ENCODE measurements around the gene FERMT3.

FERMT3 gene

GRCh38 chr11:64245797-64246620 is 39.5 kb downstream of the FERMT3 start:
- no peak for TF ChIP-seq REST (IDR thresholded peaks at IDR 0.05; ENCODE audit: insufficient read depth in 1 of 2, low read depth in 2 of 2, low read length in 2 of 2)
- TF ChIP-seq FOXP2 (optimal IDR thresholded peaks at IDR 0.05; ENCODE audit: borderline replicate concordance, extremely low read depth, extremely low read length, insufficient read depth) = no peak
- 0 out of 2 replicates have a peak, but pooled peaks have one; percentile 39 for TF ChIP-seq SIN3A (IDR thresholded peaks at IDR 0.05; ENCODE audit: borderline replicate concordance, insufficient read depth, low read length)
- TF ChIP-seq POLR2AphosphoS5 (IDR thresholded peaks at IDR 0.05; ENCODE audit: low read depth, low read length) = peak; percentile 40
- TF ChIP-seq TAF1 (IDR thresholded peaks at IDR 0.05; ENCODE audit: borderline replicate concordance, insufficient read depth, low read length) = peak; percentile 59; the same call in 1 of the 2 replicates

GRCh38 chr11:64246871-64247728 is 40.6 kb downstream of the FERMT3 start, which contains the start of gene PPP1R14B:
Gene PPP1R14B (minus strand): TSS chr11:64246943. CDS start chr11:64246673, 270 bp downstream.
- no peak for TF ChIP-seq FOXP2 (optimal IDR thresholded peaks at IDR 0.05; ENCODE audit: borderline replicate concordance, extremely low read depth, extremely low read length, insufficient read depth)
- no peak for TF ChIP-seq REST (IDR thresholded peaks at IDR 0.05; ENCODE audit: insufficient read depth in 1 of 2, low read depth in 2 of 2, low read length in 2 of 2)
- TF ChIP-seq TAF1 (IDR thresholded peaks at IDR 0.05; ENCODE audit: borderline replicate concordance, insufficient read depth, low read length) = no peak
- TF ChIP-seq POLR2AphosphoS5 (IDR thresholded peaks at IDR 0.05; ENCODE audit: low read depth, low read length) = no peak; the same call in 1 of the 2 replicates
- peak; percentile 31; the same call in 1 of the 2 replicates for TF ChIP-seq SIN3A (IDR thresholded peaks at IDR 0.05; ENCODE audit: borderline replicate concordance, insufficient read depth, low read length)

GRCh38 chr11:64247729-64248531 is 41.4 kb downstream of the FERMT3 start:
- TF ChIP-seq TAF1 (IDR thresholded peaks at IDR 0.05; ENCODE audit: borderline replicate concordance, insufficient read depth, low read length) = no peak

- TF ChIP-seq TAF1 (IDR thresholded peaks at IDR 0.05; ENCODE audit: borderline replicate concordance, insufficient read depth, low read length) (no peak), SIN3A (IDR thresholded peaks at IDR 0.05; ENCODE audit: borderline replicate concordance, insufficient read depth, low read length) (no peak), REST (IDR thresholded peaks at IDR 0.05; ENCODE audit: insufficient read depth in 1 of 2, low read depth in 2 of 2, low read length in 2 of 2) (no peak), POLR2AphosphoS5 (IDR thresholded peaks at IDR 0.05; ENCODE audit: low read depth, low read length) (no peak), FOXP2 (optimal IDR thresholded peaks at IDR 0.05; ENCODE audit: borderline replicate concordance, extremely low read depth, extremely low read length, insufficient read depth) (no peak)
Observed at GRCh38 chr11:64248578-64248977, 42.1 kb downstream of the FERMT3 start.

GRCh38 chr11:64249038-64249437 is 42.5 kb downstream of the FERMT3 start:
- TF ChIP-seq REST (IDR thresholded peaks at IDR 0.05; ENCODE audit: insufficient read depth in 1 of 2, low read depth in 2 of 2, low read length in 2 of 2) (no peak), POLR2AphosphoS5 (IDR thresholded peaks at IDR 0.05; ENCODE audit: low read depth, low read length) (no peak), TAF1 (IDR thresholded peaks at IDR 0.05; ENCODE audit: borderline replicate concordance, insufficient read depth, low read length) (no peak), FOXP2 (optimal IDR thresholded peaks at IDR 0.05; ENCODE audit: borderline replicate concordance, extremely low read depth, extremely low read length, insufficient read depth) (no peak), SIN3A (IDR thresholded peaks at IDR 0.05; ENCODE audit: borderline replicate concordance, insufficient read depth, low read length) (no peak)
